ENCODE results near the gene RNFT2.
A peak's percentile ranks its signal among the peaks of the same experiment; 100 is the strongest.

Gene RNFT2

DNA sequence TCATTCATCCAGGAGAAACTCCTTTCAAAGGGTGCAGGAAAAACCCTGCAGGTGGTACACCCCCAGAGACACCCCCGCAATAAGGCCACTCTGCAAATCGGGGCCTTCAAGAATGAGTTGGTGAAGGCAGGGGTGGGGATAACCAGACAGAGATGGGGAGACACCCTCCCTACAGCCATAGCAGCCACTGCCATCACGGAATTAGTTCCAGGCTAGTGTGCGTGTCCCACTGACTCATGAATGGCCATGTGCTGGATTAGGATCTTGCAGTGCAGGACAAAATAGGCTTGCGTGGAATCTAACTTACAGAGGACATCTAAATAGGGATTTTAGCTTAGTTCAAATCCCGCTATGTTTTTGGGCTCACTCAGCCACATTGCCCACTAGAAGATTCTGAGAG is 38.0 kb upstream of the RNFT2 start:
- no peak for TF ChIP-seq GATA1 (IDR thresholded peaks at IDR 0.05; ENCODE audit: low read depth, low read length)
- TF ChIP-seq POLR2A (IDR thresholded peaks at IDR 0.05; ENCODE audit: low read length) = no peak
- DNase-seq = no peak

GRCh38 chr12:116701432-116701831 is 36.7 kb upstream of the RNFT2 start:
- no peak for DNase-seq
- no peak for TF ChIP-seq POLR2A (IDR thresholded peaks at IDR 0.05; ENCODE audit: low read length)
- TF ChIP-seq GATA1 (IDR thresholded peaks at IDR 0.05; ENCODE audit: low read depth, low read length) = no peak

DNA sequence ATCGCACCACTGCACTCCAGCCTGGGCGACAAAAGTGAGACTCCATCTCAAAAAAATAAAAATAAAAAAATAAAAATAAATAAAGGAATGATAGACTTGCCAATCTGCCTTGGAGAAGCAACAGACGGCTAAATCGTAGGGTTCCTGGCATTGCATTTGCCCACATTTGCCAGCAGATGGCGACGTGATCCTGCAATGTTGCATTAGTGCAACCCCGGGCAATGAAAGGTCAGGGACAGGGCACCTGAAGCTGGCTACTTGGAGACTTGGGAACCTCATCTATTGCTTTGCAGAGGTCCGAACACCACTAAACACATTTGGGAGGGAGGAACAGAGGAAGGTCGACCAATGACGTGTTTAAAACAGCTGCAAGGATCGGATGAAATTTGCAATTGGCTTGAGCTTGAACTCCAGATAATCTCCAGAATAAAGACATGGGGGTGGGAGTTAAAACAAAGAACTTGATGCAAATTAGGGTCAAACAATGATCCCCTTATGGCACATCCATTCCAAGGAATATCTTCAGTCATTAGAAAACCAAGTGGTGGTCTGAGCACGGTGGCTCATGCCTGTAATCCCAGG is 34.8 kb upstream of the RNFT2 start:
- DNase-seq = peak; percentile 60 to 81
- TF ChIP-seq POLR2A (IDR thresholded peaks at IDR 0.05; ENCODE audit: low read length) (no peak), GATA1 (IDR thresholded peaks at IDR 0.05; ENCODE audit: low read depth, low read length) (no peak)

- TF ChIP-seq POLR2A (IDR thresholded peaks at IDR 0.05; ENCODE audit: low read length) (no peak), GATA1 (IDR thresholded peaks at IDR 0.05; ENCODE audit: low read depth, low read length) (no peak)
- DNase-seq = no peak
Measured at GRCh38 chr12:116707751-116708150, 30.4 kb upstream of the RNFT2 start.

DNA sequence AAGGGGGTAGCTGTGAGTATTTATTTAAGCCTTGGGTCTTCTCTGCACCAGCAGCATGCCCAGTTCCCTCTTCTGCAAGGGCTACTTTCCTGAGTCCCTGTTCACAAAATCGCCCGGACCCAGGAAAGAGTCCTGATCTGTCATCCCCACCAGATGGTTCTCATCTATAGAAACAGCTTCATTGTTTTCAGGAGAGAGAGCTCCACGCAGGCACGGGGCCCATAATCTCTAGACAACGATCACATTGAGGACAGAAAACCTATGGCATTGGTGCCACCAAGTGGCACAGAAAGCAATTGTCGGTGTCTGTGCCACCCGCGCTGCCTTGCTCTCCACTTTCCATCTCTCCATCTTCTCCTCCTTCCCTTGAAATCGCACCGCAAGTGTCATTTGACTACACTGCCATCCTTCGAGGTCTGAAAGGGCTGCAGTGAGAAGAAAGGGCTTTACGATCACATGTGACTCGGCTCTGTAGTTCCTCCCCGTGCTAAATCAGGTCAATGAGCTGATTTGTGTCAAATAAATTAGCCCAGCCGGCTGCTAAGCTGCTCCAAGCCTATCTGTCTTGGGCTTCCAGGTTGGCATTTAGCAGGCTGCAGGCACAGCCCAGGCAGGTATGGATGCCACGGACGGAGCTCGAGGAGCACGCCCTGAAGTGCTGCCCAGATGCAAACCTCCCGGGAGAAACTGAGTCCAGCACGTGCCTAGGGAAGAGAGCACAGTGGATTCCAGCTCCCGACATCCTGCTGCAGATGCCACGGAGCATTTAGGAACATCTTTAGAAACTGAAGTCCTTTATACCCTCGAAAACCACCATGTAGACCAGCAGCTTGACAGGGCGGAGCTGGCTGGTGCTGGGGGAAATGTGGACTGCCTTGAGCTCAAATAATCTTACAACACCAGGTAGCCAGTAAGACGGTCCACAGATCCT is 29.0 kb upstream of the RNFT2 start:
- TF ChIP-seq GATA1 (IDR thresholded peaks at IDR 0.05; ENCODE audit: low read depth, low read length) = no peak
- no peak for TF ChIP-seq POLR2A (IDR thresholded peaks at IDR 0.05; ENCODE audit: low read length)
- DNase-seq = peak; percentile 25 to 37

DNA sequence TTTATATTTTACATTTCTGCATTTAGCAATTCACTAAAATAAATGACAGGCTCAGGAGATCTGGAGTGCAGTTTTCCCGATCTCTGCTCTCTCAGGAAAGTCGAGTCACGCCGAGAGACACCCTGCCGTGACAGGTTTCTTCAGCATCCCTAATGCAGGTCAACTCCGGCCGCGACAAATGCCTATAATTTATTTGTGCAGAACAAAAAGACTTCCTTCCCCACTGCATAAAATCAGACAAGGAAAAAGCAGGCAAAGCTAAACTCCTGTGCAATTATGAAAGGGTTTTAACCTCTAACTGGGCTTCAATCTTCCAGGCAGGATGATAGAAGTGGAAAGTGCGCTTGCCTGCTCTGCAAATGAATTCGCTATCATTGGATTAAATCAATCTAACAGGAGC is 28.3 kb upstream of the RNFT2 start:
- TF ChIP-seq POLR2A (IDR thresholded peaks at IDR 0.05; ENCODE audit: low read length) (no peak), GATA1 (IDR thresholded peaks at IDR 0.05; ENCODE audit: low read depth, low read length) (no peak)
- DNase-seq = no peak

DNA sequence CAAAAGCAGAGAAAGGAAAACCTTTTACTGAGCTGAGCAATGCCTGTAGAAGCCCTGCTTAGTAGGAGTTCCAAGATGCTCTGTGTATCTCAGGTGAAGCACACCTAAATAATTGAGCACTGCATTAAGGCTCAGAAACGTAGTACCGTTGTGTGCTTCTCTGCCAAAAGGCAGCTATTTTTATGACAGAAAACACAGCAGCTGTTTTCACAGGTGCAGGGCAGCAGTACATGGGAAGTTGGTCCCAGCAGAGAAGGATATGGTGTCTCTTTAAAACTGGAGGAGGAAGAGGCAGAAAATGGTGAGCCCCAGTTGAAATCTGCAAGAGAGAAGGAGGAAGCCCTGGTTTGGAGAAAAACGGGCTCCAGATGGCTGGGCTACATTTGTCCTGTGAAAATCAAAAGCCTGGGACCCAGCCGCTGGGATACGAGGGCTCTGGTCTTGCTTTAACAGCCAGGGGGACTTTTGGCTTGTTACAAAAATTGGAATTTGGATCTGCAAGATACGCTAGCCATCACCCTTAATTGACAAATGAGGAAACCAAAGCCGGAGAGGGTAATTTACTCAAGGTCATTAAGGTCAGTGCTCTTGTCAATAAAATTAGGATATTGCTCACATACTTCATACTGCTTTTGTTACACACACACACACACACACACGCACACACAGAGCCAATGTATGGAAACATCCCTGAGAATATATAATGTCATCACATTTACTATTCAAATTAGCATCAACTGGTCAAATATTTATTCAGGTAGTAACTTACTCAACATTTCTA is 27.6 kb upstream of the RNFT2 start:
- DNase-seq = no peak
- TF ChIP-seq GATA1 (IDR thresholded peaks at IDR 0.05; ENCODE audit: low read depth, low read length) (no peak), POLR2A (IDR thresholded peaks at IDR 0.05; ENCODE audit: low read length) (no peak)

DNA sequence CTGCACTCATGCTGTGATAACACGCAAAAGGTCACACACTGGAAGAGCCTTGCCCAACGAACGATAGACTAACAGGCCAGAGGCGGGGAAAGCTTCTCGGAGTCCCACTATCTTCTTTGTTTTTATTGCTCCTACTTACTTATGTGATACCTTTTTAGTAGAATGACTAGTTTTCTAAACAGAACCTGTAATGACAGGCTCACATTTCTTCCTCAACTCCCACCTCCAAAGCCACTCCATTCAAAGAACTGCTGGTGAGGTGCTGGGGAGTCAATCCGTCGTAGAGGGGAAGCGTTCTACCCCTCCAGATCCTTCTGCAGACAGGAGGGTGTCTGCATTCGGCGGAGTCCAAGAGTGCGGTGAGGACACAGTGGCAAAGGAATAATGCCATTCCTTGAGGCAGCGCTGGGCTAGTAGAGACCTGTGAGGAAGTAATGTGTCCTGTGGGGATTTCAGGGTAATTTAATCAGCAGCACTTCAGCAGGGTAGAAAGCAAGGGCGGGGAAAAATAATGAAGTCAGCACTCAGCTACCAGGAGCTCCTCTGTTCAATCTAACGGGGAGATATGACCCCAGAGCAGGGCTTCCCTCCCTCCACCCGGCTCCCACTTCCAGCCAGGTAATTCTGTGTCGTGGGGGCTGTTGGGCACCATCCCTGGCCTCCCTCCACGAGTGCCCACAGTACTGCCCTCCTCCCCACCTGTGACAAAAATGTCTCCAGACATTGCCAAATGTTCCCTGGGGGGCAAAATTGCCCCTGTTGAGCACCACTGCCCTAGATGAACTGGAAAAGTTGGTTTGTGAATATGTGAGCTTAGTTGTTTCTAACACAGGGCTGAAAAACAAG is 25.4 kb upstream of the RNFT2 start:
- DNase-seq = no peak
- TF ChIP-seq GATA1 (IDR thresholded peaks at IDR 0.05; ENCODE audit: low read depth, low read length) (no peak), POLR2A (IDR thresholded peaks at IDR 0.05; ENCODE audit: low read length) (no peak)

GRCh38 chr12:116713527-116713926 is 24.6 kb upstream of the RNFT2 start:
- TF ChIP-seq POLR2A (IDR thresholded peaks at IDR 0.05; ENCODE audit: low read length) (no peak), GATA1 (IDR thresholded peaks at IDR 0.05; ENCODE audit: low read depth, low read length) (no peak)
- no peak for DNase-seq

- TF ChIP-seq GATA1 (IDR thresholded peaks at IDR 0.05; ENCODE audit: low read depth, low read length) = no peak
- TF ChIP-seq POLR2A (IDR thresholded peaks at IDR 0.05; ENCODE audit: low read length) = no peak
- no peak for DNase-seq
Measured at GRCh38 chr12:116714175-116714574, 23.9 kb upstream of the RNFT2 start.

GRCh38 chr12:116717466-116718437 is 20.4 kb upstream of the RNFT2 start:
- DNase-seq = no peak
- TF ChIP-seq GATA1 (IDR thresholded peaks at IDR 0.05; ENCODE audit: low read depth, low read length) (no peak), POLR2A (IDR thresholded peaks at IDR 0.05; ENCODE audit: low read length) (no peak)

All from erythroblast (primary cell).